ENCODE measurements around the gene GADD45G.

- no peak for TF ChIP-seq CREB1 (IDR thresholded peaks at IDR 0.05; ENCODE audit: low read depth)
- TF ChIP-seq RAD21 (IDR thresholded peaks at IDR 0.05; ENCODE audit: low read depth) = no peak
- TF ChIP-seq REST (IDR thresholded peaks at IDR 0.05; ENCODE audit: low read depth) = no peak
- no peak for TF ChIP-seq TAF1 (IDR thresholded peaks at IDR 0.05; ENCODE audit: low read depth)
- no peak for TF ChIP-seq EP300 (IDR thresholded peaks at IDR 0.05; ENCODE audit: borderline replicate concordance)
- TF ChIP-seq CEBPB (IDR thresholded peaks at IDR 0.05) = no peak
- no peak for TF ChIP-seq YY1 (IDR thresholded peaks at IDR 0.05; ENCODE audit: low read depth)
- no peak for TF ChIP-seq ZBTB7A (IDR thresholded peaks at IDR 0.05; ENCODE audit: low read depth)
Observed at GRCh38 chr9:89623925-89624420, 19.2 kb downstream of the GADD45G start.

All from Ishikawa (cell line).